NCI-H146 treated with DMSO at 0.1 percent for 48 hours (cell line): ENCODE results near the gene SPC24.
"Not testable (repeated sequence)": the region's sequence is repeated elsewhere in the genome, so short reads cannot be mapped to it uniquely, and the experiment has no call there.

Experiments
- DNase-seq: peaks from one replicate; lab custom pipeline; 2025; ENCODE audit not compliant: unreplicated experiment; lab: John Stamatoyannopoulos, UW

Gene SPC24

DNA sequence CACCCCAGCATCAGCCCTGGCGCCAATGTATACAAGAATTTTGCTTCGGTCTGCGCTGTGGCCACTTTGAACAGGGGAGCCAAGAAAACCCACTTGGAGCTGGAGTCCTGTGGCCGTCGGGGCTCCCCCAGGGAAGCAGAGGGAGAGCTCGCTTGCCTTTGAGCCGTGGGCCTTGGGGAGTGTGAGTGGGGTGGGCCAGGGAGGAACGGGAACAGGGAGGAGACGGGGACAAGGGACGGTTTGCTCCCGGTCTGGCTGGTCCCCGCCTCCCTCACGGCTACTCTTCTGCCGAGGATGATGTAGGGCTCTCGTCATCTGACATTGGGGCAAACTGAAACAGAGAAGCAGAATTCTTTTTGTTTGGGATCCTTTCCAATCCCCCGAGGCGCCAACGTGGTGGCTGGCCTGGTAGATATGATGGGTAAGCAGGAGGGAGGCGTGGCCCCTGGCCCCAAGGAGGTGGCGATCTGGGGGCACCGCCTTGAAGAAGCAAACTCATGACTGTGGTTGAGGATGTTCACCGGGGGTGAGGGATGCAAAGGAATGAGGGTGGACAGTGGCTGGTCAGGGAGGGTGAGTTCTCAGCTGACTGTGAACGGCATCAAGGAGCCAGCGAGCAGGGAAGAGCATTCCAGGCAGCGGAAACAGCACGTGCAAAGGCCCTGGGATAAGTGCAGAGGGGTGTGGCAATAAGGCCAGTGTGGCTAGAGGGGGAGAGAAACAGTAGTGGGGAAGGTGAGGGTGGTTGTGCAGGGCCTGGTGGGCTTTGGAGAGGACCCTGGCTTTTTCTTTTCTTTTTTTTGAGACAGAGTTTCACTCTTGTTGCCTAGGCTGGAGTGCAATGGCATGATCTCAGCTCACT lies 10.9 kb upstream of the SPC24 start:
- DNase-seq, result no peak

DNA sequence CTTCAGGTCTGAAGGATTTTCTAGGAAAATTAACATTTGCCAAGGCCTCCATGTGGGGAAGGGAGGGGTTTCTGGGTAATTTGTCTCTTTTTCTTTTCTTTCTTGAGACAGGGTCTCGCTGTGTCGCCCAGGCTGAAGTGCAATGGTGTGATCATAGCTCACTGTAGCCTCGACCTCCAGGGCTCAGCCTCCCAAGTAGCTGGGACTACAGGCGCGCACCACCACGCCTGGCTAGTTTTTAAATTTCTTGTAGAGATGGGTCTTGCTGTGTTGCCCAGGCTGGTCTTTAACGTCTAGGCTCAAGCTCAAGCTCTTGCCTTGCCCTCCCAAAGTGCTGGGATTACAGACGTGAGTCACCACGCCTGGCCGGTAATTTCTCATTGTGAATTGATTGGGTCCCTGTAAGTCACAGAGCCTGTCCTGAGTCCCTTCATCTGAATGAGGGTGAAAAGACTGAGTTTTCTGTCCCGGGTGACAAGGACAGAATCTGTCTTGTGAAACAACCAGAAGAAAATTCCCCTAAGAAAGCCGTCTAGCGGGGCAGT lies 10.0 kb upstream of the SPC24 start:
- no peak for DNase-seq

DNA sequence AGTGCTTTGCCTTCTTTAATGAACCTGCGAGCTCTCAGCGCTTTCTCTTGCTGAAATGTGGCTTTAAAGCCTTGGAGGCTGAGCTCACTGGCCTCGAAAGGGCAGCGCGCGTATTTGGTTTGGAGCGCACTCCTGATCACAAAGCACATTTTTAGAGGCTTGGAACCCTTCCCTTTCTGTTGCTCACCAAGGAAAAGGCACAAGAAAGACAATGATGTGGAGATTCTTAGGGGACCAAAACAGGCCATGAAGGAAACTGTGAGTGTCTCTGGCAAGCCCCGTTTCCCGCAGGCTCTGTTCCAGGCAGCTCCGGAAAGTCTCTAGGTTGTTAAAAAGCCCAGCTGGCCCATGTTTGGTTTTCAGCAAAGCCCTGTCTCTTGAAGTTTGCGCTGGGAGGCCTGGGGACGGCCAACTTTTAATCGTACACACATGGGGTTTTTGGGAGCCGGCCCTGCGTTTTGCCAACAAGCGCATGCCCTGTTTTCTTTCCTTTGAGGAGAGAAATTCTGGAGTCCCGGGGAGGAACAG lies 9.4 kb upstream of the SPC24 start:
- DNase-seq, result no peak

- no peak for DNase-seq
These were observed 8.7 kb upstream of the SPC24 start for GRCh38 chr19:11164296-11164695.

- DNase-seq, result not testable (repeated sequence)
These were observed 4.8 kb upstream of the SPC24 start for GRCh38 chr19:11160440-11160768.

- no peak for DNase-seq
These were observed 4.2 kb upstream of the SPC24 start for GRCh38 chr19:11159598-11160439.

GRCh38 chr19:11154683-11155047 lies 917 bp downstream of the SPC24 start:
- DNase-seq, result no peak

DNA sequence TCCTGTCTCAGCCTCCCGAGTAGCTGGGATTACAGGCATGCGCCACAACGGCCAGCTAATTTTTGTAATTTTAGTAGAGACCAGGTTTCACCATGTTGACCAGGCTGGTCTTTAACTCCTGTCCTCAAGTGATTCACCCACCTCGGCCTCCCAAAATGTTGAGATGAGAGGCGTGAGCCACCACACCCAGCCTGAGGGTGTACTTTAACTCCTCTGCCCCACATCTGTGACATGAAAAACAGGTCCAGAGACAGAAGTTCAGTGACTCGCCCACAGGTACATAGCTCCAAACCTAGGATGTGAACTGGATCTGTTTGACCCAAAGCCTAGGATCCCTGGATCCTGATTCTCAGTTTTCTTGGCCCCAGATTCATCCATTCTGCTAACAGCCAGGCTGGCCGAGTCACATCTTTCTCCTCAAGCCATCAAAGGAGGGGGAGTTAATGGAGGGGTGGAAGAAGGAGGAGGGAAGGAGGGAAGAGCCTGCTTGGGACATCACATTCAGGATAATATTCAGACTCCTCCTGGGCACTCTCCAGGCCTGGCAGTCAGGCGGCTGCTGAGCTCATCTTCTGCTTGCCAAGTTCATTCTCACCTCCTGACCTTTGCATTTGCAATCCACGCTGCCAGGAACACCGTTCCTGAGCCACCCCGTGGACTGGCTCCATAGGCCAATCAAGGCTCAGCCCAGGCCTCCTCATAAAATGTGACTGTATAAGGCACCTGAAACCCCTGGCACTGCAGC lies 3.1 kb downstream of the SPC24 start:
- DNase-seq, result no peak

DNA sequence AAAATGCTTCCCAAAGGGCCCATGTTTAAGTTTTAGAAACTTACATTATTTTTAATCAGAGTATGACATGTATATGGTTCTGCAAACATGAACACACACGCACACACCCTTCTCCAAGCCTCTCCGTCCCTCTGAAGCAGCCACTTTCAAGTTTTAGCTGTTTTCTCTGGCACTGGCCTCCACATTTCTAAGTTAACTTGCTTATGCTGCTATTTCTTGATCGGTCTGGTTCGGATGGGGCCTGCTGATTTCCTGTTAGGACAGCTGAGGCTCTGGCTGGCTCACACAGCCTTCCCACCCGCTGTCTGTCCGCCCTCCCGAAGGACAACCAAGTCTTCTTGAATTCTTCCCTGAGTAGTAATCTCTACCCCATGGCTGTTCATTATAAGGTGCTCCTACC lies 4.4 kb downstream of the SPC24 start:
- no peak for DNase-seq

GRCh38 chr19:11148001-11148400 lies 7.6 kb downstream of the SPC24 start:
- DNase-seq, result no peak

GRCh38 chr19:11145536-11145924 lies 10.1 kb downstream of the SPC24 start:
- no peak for DNase-seq

DNA sequence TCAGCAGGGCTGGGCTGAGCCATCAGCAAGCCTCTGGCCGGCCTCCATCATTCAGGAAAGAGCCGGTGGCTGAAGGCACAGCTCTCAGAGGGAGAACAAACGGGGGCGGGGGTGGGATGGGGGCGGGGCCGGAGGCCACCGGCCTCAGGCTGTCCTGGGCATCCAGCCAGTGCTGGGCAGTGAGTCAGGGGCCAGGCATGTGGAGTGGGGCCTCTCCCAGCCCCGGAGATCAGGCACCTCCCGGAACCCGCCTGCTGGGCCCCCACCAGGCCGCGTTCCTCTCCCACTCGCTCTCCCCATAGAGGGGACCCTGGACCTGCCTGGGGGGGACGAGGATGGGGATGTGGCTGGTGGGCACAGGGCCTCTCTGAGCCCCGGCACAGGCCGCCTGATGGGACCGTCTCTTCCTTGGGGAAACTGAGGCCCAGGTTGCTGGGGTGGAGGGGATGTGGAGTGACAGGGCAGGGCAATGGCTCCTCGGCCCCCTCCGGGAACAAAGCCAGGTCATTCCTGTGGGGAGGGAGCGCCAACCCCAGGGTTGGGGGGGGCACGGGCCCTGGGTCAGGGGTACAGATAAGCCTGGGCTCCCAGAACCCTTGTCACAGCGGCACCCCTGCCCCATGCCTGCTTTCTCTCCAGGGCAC lies 12.9 kb downstream of the SPC24 start:
- no peak for DNase-seq

DNA sequence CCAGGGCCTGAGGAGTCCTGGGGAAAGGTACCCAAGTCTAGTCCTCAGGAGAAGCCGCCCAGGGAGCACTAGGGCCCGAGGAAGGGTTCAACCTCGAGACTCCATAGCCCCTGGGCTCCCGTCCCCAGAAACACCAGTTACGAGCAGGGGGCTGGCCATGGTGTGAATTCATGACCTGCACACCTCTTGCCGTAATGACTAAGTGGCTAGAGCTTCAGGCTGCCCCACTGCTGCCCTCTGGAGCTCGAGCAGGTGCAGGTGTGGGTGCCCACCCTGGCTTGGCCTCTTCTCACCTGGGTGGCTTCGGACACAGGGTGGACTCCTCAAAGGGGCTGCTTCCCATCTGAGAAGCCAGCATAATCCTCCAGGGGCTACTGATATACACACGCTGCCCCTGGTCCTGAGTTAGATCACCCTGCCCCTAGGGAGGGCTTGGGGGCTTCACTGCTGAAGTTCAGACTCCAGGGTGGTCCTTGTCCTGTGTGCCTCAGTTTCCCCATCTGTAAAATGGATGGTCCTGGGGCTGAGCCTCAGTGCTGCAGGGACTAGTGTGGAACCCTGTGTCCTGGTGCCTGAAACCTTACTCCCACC lies 13.6 kb downstream of the SPC24 start:
- no peak for DNase-seq

- no peak for DNase-seq
These were observed 14.7 kb downstream of the SPC24 start for GRCh38 chr19:11140896-11141295.

DNA sequence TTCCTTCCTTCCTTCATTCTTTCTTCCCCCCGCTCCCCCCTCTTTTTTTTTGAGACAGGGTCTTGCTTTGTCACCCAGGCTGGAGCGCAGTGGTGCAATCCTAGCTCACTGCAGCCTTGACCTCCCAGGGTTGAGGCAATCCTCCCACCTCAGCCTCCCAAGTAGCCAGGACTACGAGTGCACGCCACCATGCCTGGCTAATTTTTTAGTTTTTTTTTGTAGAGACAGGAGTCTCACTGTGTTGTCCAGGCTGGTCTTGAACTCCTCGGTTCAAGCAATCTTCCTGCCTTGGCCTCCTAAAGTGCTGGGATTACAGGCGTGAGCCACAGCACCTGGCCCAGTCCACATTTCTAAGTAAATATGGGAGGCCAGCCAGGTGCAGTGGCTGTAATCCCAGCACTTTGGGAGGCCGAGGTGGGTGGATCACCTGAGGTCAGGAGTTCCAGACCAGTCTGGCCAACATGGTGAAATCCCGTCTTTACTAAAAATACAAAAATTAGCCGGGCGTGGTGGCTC lies 15.5 kb downstream of the SPC24 start:
- not testable (repeated sequence) for DNase-seq

DNA sequence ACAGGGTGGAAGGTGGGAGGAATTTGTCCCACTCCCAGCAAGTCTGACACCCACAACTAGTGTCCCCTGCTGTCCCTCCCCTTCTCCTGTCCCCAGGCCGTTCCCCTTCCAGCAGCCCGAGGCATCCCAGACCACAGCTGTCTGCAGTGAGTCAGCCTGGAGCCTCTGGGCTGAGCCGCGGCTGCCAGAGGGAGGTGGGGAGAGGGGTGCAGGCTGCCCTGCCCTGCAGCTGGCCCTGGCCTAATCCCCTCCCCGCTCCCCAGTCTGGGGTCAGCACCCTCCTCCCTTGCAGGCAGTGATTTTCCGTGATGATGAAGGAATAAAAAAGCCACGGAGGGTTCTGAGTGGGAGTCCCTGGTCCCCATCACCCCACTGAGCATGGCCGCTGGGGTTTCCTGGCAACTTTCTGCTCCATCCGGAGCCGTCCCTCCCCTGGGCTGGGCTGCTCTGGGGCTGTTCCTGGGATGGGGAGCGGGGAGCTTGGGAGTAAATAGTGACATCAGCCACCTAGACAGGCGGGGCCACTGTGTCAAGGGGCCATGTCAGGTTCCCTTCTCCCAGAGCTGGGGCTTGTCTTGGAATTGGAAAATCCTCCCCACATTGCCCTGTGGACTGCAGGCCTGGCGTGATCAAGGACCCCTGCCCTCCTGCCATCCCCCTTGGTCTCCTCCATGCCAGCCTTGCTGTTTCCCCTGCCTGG lies 16.8 kb downstream of the SPC24 start:
- no peak for DNase-seq

GRCh38 chr19:11137542-11138384 lies 17.8 kb downstream of the SPC24 start:
- DNase-seq, result peak; percentile 50

GRCh38 chr19:11136400-11137101 lies 19.0 kb downstream of the SPC24 start:
- no peak for DNase-seq
